Endothelial cell of umbilical vein (primary cell): ENCODE data around the gene ARHGEF7. TPM values are rescaled to one million over a fixed set of nuclear protein-coding genes. Genes with fewer than 3 reads are reported as not detected.

Experiments used
- BruUV-seq: library from RNA; stranded (reverse); fragments of 400-500 nt; replicated peaks from 2 replicates; lab custom pipeline; 2021; lab: Mats Ljungman, UMichigan
- CTCF ChIA-PET: fragments of 300-600, 350-600 bp; sonication (Branson Sonifier 250); formaldehyde crosslinking; loops from one replicate; lab custom pipeline; 2021; ENCODE audit warnings: antibody characterized with exemption, inconsistent platforms; lab: Charles Lee
- POLR2A ChIA-PET: fragments of 300-600, 350-600 bp; sonication (Branson Sonifier 250); formaldehyde crosslinking; loops from one replicate; lab custom pipeline; 2021; ENCODE audit warnings: antibody characterized with exemption, inconsistent platforms; lab: Charles Lee
- DNase-seq: peaks from one replicate; pipeline ENCODE4 v3.0.0-alpha.2; 2011; ENCODE audit warnings: low read depth, low spot score
- FAIRE-seq: peaks from 2 replicates; lab custom pipeline; 2011; peaks lifted over from hg19 to GRCh38; lab: Jason Lieb, UNC
- H2AFZ ChIP-seq: 2 replicates; pipeline ENCODE4 v1.6.0; 2012; ENCODE audit warnings: low read depth, low read length, control low read depth, inconsistent platforms
- H3K27ac ChIP-seq: 2 replicates; pipeline ENCODE4 v1.5.1; 2011; ENCODE audit warnings: low read depth, mild to moderate bottlenecking, control low read depth, low read length, moderate library complexity; ENCODE audit not compliant: insufficient read depth
- H3K27me3 ChIP-seq, 2 experiments: 2 replicates each; pipeline versions ENCODE4 v1.6.0 to v1.6.1; 2011; ENCODE audit warnings: low read length in 2 of 2, mixed read lengths in 1 of 2; ENCODE audit not compliant: control insufficient read depth in 2 of 2, insufficient read depth in 2 of 2
- H3K36me3 ChIP-seq, 2 experiments: 2 replicates in 1 of 2; 3 replicates in 1 of 2; pipeline ENCODE4 v1.5.1; 2011; ENCODE audit warnings: low read length in 2 of 2, mild to moderate bottlenecking in 1 of 2, moderate library complexity in 1 of 2; ENCODE audit not compliant: control insufficient read depth in 2 of 2, insufficient read depth in 2 of 2; ENCODE audit errors: extremely low read depth in 1 of 2
- H3K4me1 ChIP-seq: 3 replicates; pipeline ENCODE4 v1.5.1; 2011; ENCODE audit warnings: mild to moderate bottlenecking, low read length; ENCODE audit not compliant: control insufficient read depth, insufficient read depth; ENCODE audit errors: extremely low read depth
- H3K4me2 ChIP-seq: 2 replicates; pipeline ENCODE4 v1.6.1; 2011; ENCODE audit warnings: low read length, control low read depth, mixed read lengths; ENCODE audit not compliant: insufficient read depth
- H3K4me3 ChIP-seq, 3 experiments: fragments of 200-600 bp in 1 of 3; sonication (generic), shearing (Covaris generic) in 1 of 3; replicated peaks in 1 of 3; 2 replicates each; pipeline ENCODE4 v1.5.1; 2011 to 2016; ENCODE audit warnings: control low read depth in 3 of 3, low read length in 3 of 3, mild to moderate bottlenecking in 2 of 3, inconsistent platforms in 1 of 3, low read depth in 1 of 3, moderate library complexity in 1 of 3; ENCODE audit not compliant: insufficient read depth in 1 of 3
- H3K79me2 ChIP-seq: 2 replicates; pipeline ENCODE4 v1.6.0; 2012; ENCODE audit warnings: low read length, inconsistent platforms; ENCODE audit not compliant: control insufficient read depth, insufficient read depth
- H3K9ac ChIP-seq: replicated peaks from 2 replicates; pipeline ENCODE3; 2011; ENCODE audit warnings: low read length, control low read depth; ENCODE audit not compliant: insufficient read depth; ENCODE audit errors: extremely low read depth
- H3K9me1 ChIP-seq: replicated peaks from 3 replicates; pipeline ENCODE4 v1.6.0; 2011; ENCODE audit warnings: mild to moderate bottlenecking, low read length; ENCODE audit not compliant: control insufficient read depth, insufficient read depth; ENCODE audit errors: extremely low read depth
- H3K9me3 ChIP-seq: replicated peaks from 2 replicates; pipeline ENCODE4 v1.5.1; 2012; ENCODE audit warnings: low read length, inconsistent platforms; ENCODE audit not compliant: control insufficient read depth, insufficient read depth
- H4K20me1 ChIP-seq: replicated peaks from 2 replicates; pipeline ENCODE3; 2011; ENCODE audit warnings: mild to moderate bottlenecking, low read length; ENCODE audit not compliant: control insufficient read depth, insufficient read depth; ENCODE audit errors: extremely low read depth
- CTCF ChIP-seq, 2 donors: IDR thresholded peaks; 1 replicate in 1 of 2; 2 replicates in 1 of 2; pipeline ENCODE4 v1.5.1; 2011; ENCODE audit warnings: low read length in 2 of 2, mild to moderate bottlenecking in 2 of 2, moderate library complexity in 2 of 2, control low read depth in 1 of 2, inconsistent platforms in 1 of 2, low read depth in 1 of 2; ENCODE audit not compliant: insufficient read depth in 1 of 2; ENCODE audit errors: extremely low read depth in 1 of 2
- FOS ChIP-seq: IDR thresholded peaks from 2 replicates; pipeline ENCODE4 v1.6.1; 2011; ENCODE audit warnings: mild to moderate bottlenecking, low read length, moderate library complexity, borderline replicate concordance; ENCODE audit not compliant: insufficient read depth
- GATA2 ChIP-seq: IDR thresholded peaks from 2 replicates; pipeline ENCODE4 v1.7.0; 2011; ENCODE audit warnings: low read depth, mild to moderate bottlenecking, moderate library complexity, mixed read lengths, low read length; ENCODE audit not compliant: insufficient read length, insufficient read depth
- JUN ChIP-seq: IDR thresholded peaks from 2 replicates; pipeline ENCODE4 v1.6.1; 2011; ENCODE audit warnings: borderline replicate concordance, low read depth; ENCODE audit not compliant: insufficient read length, insufficient read depth
- MAX ChIP-seq: IDR thresholded peaks from 2 replicates; pipeline ENCODE4 v1.6.1; 2011; ENCODE audit not compliant: insufficient read depth, insufficient read length
- POLR2A ChIP-seq: IDR thresholded peaks from 2 replicates; pipeline ENCODE4 v1.6.1; 2012; ENCODE audit warnings: low read depth, mild to moderate bottlenecking, control low read depth, low read length
- POLR2AphosphoS5 ChIP-seq: IDR thresholded peaks from 2 replicates; pipeline ENCODE4 v1.6.1; 2012; ENCODE audit warnings: low read depth, mild to moderate bottlenecking, control low read depth, low read length, moderate library complexity; ENCODE audit not compliant: insufficient read depth
- dilution Hi-C: fragments of 300-500 bp; cut with MboI; formaldehyde crosslinking; loops from one replicate; pipeline ENCODE4 v1.15.0; 2019; ENCODE audit warnings: low sequenced_read_pairs; ENCODE audit not compliant: extremely low pct_ligation_motif_present
- intact Hi-C: fragments of 100-400 bp; cut with micrococcal nuclease; formaldehyde crosslinking; loops from one replicate; pipeline ENCODE4 v1.10.0; 2022
- polyA plus RNA-seq, 4 experiments: library from polyadenylated mRNA; depleted of rRNA in 3 of 4; stranded (reverse) in 3 of 4; unstranded in 1 of 4; fragments of >200 nt; gene quantifications; 2 replicates each; pipeline versions ENCODE4 v1.2.1 to v1.2.3, GENCODE V29; 2011 to 2012; ENCODE audit warnings: missing spikeins in 1 of 4
- total RNA-seq: library from RNA; stranded (reverse); gene quantifications from 2 replicates; pipeline ENCODE4 v1.2.3, GENCODE V29; 2021

Gene ARHGEF7
- total and polyA plus RNA-seq, 2 donors (not counting 3 experiments of a cell fraction or from before 2014, with no cell fraction given): 94.9 to 155 TPM

GRCh38 chr13:111263566-111263965 is 148.5 kb downstream of the ARHGEF7 start:
- Histone ChIP-seq H3K36me3 (peaks cover 16 to 35% of the 10 kb centered on the region in 2 experiments), H3K4me1 (no peaks in the 10 kb centered on the region), H3K79me2 (peaks cover 24% of the 10 kb centered on the region), H3K9ac (no peak overlapping the region), H3K9me3 (no peaks in the 10 kb centered on the region), H3K27ac (no peak overlapping the region), H2AFZ (no peak overlapping the region), H3K27me3 (no peaks in the 10 kb centered on the region), H3K4me3 (no peak overlapping the region), H3K9me1 (no peaks in the 10 kb centered on the region), H3K4me2 (no peak overlapping the region), H4K20me1 (peaks cover 2% of the 10 kb centered on the region)
- intact Hi-C loops (no loop called here), dilution Hi-C loops (no loop called here)
- no peak for DNase-seq
- CTCF ChIA-PET: interaction anchor here (1.9 to 2.1 kb wide), 2 partner anchors 12 to 196 kb away, joined by 5 to 7 read pairs; no protein-coding TSS in a partner anchor
- no TSS peak for BruUV-seq
- FAIRE-seq: no peak
- TF ChIP-seq CTCF (IDR thresholded peaks at IDR 0.05; ENCODE audit: extremely low read depth in 1 of 2, insufficient read depth in 1 of 2, low read depth in 1 of 2, low read length in 2 of 2): no peak
- TF ChIP-seq MAX: no peak
- no peak for TF ChIP-seq JUN
- no peak for TF ChIP-seq POLR2AphosphoS5
- no peak for TF ChIP-seq GATA2
- no peak for TF ChIP-seq FOS
- no peak for TF ChIP-seq POLR2A
- POLR2A ChIA-PET: no interaction called here
